Large intestine (tissue), 3 donors: ENCODE results near the gene CRLF1. TPM values are rescaled to one million over a fixed set of nuclear protein-coding genes. Genes with fewer than 3 reads are reported as not detected.

Experiments
- DNase-seq, 2 donors: peaks; one replicate each; pipeline versions ENCODE4 v3.0.0 to v3.0.0-alpha.2; 2013
- H3K27ac ChIP-seq: one replicate; pipeline ENCODE4 v1.5.1; 2013; ENCODE audit warnings: low read length
- H3K27me3 ChIP-seq: 2 replicates; pipeline ENCODE4 v1.6.1; 2013; ENCODE audit warnings: low read length; ENCODE audit not compliant: control insufficient read depth, insufficient read depth
- H3K36me3 ChIP-seq: 2 replicates; pipeline ENCODE4 v1.6.1; 2013; ENCODE audit warnings: low read length; ENCODE audit not compliant: control insufficient read depth, insufficient read depth
- H3K4me1 ChIP-seq: one replicate; pipeline ENCODE4 v1.6.1; 2013; ENCODE audit warnings: low read length; ENCODE audit not compliant: control insufficient read depth, insufficient read depth
- H3K4me3 ChIP-seq: one replicate; pipeline ENCODE4 v1.5.1; 2013; ENCODE audit warnings: low read length
- H3K9me3 ChIP-seq: one replicate; pipeline ENCODE4 v1.6.1; 2013; ENCODE audit warnings: mild to moderate bottlenecking, low read depth, low read length, moderate library complexity; ENCODE audit not compliant: control insufficient read depth
- WGBS: methylation state at CpG from one replicate; pipeline ENCODE4 v1.1.5; 2013; ENCODE audit warnings: low lambda C conversion rate; ENCODE audit not compliant: insufficient coverage; 5-methylcytosine and 5-hydroxymethylcytosine counted together
- polyA plus RNA-seq: library from polyadenylated mRNA; unstranded; fragments of 120-200 nt; gene quantifications from one replicate; pipeline ENCODE4 v1.2.1, GENCODE V29; 2013

CRLF1 gene
- polyA plus RNA-seq, 1 donor = 3.2 TPM

DNA sequence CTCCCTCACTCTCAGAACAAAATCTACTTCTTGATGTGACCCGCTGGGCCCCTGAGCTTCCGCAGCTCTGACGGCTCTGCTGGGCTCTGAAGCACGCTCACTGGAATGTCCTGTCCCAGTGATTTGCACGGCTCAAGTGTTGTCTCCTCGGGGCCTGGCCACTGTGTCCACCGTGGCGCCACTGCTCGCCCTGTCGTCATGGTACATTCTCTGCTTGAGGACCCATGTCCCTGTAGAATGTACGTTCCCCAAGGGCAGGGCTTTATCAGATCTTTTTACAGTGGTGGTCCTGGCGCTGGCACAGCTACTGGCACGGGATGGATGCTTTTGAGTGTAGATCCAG is 42.3 kb upstream of the CRLF1 start:
- no peaks in the 10 kb centered on the region for H3K9me3 ChIP-seq
- WGBS = no CpG with 5 or more reads among the region's 13 CpGs
- H3K4me3 ChIP-seq = no peak overlapping the region
- no peaks in the 10 kb centered on the region for H3K36me3 ChIP-seq
- DNase-seq = no peak
- no peaks in the 10 kb centered on the region for H3K27me3 ChIP-seq
- peaks cover 8% of the 10 kb centered on the region for H3K4me1 ChIP-seq
- no peak overlapping the region for H3K27ac ChIP-seq

- no peaks in the 10 kb centered on the region for H3K9me3 ChIP-seq
- peaks cover 8% of the 10 kb centered on the region for H3K4me1 ChIP-seq
- H3K27me3 ChIP-seq = no peaks in the 10 kb centered on the region
- no CpG with 5 or more reads among the region's 10 CpGs for WGBS
- H3K36me3 ChIP-seq = no peaks in the 10 kb centered on the region
- DNase-seq = no peak
- no peak overlapping the region for H3K27ac ChIP-seq
- H3K4me3 ChIP-seq = no peak overlapping the region
These were observed 41.2 kb upstream of the CRLF1 start for GRCh38 chr19:18647807-18648206.

GRCh38 chr19:18647371-18647767 is 40.8 kb upstream of the CRLF1 start:
- Histone ChIP-seq H3K4me1 (peaks cover 8% of the 10 kb centered on the region), H3K36me3 (no peaks in the 10 kb centered on the region), H3K9me3 (no peaks in the 10 kb centered on the region), H3K4me3 (no peak overlapping the region), H3K27ac (no peak overlapping the region), H3K27me3 (no peaks in the 10 kb centered on the region)
- 67% methylated on average over 1 of the region's 1 CpG for WGBS
- DNase-seq = no peak

GRCh38 chr19:18646535-18647370 is 40.2 kb upstream of the CRLF1 start:
- Histone ChIP-seq H3K36me3 (no peaks in the 10 kb centered on the region), H3K27me3 (no peaks in the 10 kb centered on the region), H3K4me3 (no peak overlapping the region), H3K9me3 (no peaks in the 10 kb centered on the region), H3K27ac (no peak overlapping the region), H3K4me1 (peaks cover 8% of the 10 kb centered on the region)
- 21% methylated on average over 3 of the region's 34 CpGs for WGBS
- DNase-seq = no peak

DNA sequence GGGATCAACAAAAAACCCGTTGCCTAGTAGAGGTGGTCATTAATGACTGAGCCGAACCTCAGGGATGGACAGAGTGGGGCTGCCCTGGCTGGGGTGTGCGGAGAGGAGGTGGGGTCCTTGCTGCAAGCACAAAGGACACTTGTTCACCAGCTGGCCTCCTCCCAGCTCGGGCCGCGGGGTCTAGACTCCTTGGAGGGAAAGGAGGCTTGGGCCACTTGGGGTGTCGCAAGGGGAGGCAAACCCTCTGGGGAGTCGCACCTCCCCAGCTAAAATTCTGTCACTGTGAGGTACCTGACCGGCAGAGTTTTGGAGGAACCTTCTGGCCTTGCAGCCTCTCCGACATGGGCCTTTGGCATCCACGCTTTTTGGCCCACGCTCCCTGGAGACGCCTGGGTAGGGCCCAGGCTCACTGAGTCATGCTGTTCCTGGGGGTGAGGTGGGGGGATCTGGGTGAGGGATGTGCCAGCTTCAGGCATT is 38.5 kb upstream of the CRLF1 start:
- Histone ChIP-seq H3K9me3 (no peaks in the 10 kb centered on the region), H3K36me3 (no peaks in the 10 kb centered on the region), H3K4me1 (peaks cover 8% of the 10 kb centered on the region), H3K4me3 (no peak overlapping the region), H3K27me3 (no peaks in the 10 kb centered on the region), H3K27ac (no peak overlapping the region)
- WGBS = no CpG with 5 or more reads among the region's 13 CpGs
- no peak for DNase-seq

GRCh38 chr19:18644196-18645034 is 37.8 kb upstream of the CRLF1 start:
- Histone ChIP-seq H3K4me1 (peaks cover 8% of the 10 kb centered on the region), H3K27me3 (no peaks in the 10 kb centered on the region), H3K9me3 (no peaks in the 10 kb centered on the region), H3K27ac (no peak overlapping the region), H3K36me3 (no peaks in the 10 kb centered on the region), H3K4me3 (no peak overlapping the region)
- no CpG with 5 or more reads among the region's 15 CpGs for WGBS
- no peak for DNase-seq

DNA sequence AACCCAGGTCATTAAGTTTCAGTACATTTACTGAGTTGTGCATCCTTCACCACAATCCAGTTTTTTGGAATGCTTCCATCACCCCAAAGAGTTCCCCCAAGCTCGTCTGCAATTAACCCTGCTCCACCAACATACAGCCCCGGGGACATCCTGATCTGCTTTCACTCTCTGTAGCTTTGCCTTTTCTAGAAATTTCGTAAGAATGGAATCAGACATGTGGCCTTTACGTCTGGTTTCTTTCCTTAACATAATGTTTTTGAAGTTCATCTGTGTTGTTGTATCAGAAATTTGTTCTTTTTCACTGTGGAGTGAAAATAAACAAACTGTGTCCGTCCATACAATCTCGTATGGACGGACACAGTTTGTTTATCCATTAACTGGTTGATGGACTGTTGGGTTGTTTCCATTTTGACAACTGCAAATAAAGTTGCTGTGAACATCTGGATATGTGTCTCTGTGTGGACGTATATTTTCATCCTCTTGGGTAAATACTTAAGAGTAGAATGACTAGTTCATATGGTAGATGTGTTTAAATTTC is 33.2 kb upstream of the CRLF1 start:
- WGBS = 69% methylated on average over 3 of the region's 8 CpGs
- H3K4me3 ChIP-seq = no peak overlapping the region
- no peak overlapping the region for H3K27ac ChIP-seq
- H3K9me3 ChIP-seq = no peaks in the 10 kb centered on the region
- no peaks in the 10 kb centered on the region for H3K36me3 ChIP-seq
- no peak for DNase-seq
- H3K4me1 ChIP-seq = peaks cover 24% of the 10 kb centered on the region
- H3K27me3 ChIP-seq = peaks cover 8% of the 10 kb centered on the region

DNA sequence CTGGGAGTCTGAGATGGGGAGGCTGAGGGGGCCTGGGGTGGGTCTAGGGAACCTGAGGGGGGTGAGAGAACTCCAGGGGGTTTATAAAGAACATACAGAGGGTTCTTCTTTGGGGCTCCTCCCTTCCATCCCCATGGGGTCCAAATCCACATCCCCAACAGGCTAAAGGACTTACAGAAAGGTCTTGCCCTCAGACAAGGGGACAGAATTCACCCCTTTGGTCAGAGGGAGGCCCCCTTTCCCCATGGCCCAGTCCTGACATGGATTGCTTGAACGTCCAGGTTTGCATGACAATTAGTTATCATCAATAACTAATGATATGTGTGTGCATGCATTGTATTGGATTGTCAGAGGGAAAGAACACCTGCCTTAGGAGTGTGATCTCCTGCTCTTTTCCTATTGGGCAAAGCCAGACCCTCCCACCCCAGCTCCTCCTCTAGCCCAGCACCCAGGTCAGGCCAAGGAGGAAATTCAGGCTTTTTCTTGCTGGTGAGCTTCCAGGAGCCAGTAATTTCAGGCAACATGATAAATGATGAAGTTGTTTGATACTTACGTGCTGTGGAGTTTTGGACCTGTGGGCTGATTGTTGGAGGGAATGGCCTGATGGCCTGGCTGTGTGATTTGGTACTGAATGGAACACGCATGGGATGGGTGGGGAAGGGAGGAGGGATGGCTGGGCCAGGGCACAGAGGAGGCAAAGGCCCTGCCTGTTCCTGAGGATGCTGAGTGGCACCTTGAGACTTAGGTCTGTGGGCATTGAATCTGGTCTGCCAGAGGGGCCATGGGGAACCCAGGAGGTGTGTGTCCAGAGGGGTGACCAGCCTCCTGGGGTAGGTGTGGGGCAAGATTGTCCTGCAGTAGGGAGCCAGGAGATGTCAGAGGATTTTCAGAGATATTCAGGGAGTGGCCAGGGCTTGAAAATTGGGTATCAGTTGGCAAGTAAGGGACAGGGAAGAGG is 31.4 kb upstream of the CRLF1 start:
- H3K27me3 ChIP-seq = peaks cover 11% of the 10 kb centered on the region
- no peaks in the 10 kb centered on the region for H3K36me3 ChIP-seq
- peak overlapping the region; percentile 56 for H3K27ac ChIP-seq
- peak overlapping the region; percentile 76 for H3K4me3 ChIP-seq
- WGBS = no CpG with 5 or more reads among the region's 3 CpGs
- no peaks in the 10 kb centered on the region for H3K9me3 ChIP-seq
- peak in 1 of 2 donors; percentile 79 for DNase-seq
- H3K4me1 ChIP-seq = peaks cover 24% of the 10 kb centered on the region

DNA sequence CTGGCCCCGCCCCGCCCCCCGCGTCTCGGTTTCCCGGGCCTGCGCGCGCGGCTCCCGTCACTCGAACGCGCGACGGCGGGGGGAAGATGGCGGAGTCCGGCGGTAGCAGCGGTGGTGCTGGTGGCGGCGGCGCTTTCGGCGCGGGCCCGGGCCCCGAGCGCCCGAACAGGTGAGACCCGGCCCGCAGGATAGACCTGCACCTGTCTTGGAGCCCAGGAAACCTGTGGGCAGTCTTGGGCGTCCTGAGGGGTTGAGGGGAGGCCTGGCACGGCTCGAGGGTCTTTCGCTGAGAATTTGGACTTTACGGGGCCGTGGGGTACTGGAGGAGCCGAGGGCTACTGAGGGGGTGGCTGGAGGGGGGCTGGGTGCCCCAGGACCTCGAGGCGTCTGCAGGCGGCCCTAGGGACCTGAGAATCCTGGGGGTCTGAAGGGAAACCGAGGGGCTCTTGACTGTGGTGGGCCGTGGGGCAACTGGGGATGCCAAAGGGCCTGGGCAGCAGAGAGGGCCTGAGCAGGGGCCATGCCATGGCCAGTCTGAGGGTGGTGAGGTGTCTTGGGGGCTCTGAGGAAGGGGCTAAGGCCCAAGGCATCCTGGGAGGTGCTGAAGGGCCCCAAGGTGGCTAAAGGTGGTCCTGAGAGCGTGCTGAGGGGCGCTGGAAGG is 30.5 kb upstream of the CRLF1 start, which contains the start of gene KLHL26:
KLHL26 (plus strand) TSS at position 60 of the 661 bp plus-strand sequence; CDS start at position 87, 27 bp downstream.
- H3K27me3 ChIP-seq = peaks cover 11% of the 10 kb centered on the region
- peak within 1 kb of the TSS; percentile 73 for H3K27ac ChIP-seq
- H3K9me3 ChIP-seq = no peaks in the 10 kb centered on the region
- H3K4me3 ChIP-seq = peak within 1 kb of the TSS; percentile 76
- no CpG with 5 or more reads among the region's 47 CpGs for WGBS
- no peak for DNase-seq
- H3K36me3 ChIP-seq = no peaks in the 10 kb centered on the region
- peaks cover 24% of the 10 kb centered on the region for H3K4me1 ChIP-seq
